ENCODE data around the gene OR52E1.

The OR52E1 gene

DNA sequence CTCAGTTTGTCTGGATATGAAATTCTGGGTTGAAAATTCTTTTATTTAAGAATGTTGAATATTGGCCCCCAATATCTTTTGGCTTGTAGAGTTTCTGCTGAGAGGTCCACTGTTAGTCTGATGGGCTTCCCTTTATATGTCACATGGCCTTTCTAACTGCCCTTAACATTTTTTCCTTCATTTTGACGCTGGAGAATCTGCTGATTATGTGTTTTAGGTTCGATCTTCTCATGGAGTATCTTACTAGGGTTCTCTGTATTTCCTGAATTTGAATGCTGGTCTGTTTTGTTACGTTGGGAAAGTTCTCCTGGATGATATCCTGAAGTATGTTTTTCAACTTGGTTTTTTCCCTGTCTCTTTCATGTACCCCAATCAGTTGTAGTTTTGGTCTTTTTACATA is 46.0 kb downstream of the OR52E1 start:
- DNase-seq (ENCODE audit: low read depth, low spot score) = no peak

DNA sequence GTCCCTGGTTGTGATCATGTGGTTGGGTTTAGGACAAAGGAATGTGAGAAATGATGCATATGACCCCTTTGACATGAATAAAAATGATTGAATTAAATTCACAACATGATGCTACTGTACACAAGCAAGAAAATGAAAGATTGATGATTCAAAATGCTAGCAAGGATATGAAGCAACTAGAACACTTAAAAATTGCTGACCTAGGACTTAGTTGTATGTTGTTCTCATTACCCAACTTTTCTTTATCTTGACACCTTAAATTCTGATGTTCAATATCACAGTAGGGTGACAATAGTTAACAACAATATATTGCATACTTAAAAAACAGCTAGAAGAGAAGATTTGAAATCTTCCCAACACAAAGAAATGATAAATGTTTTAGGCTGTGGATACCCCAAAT is 48.2 kb downstream of the OR52E1 start:
- no peak for DNase-seq (ENCODE audit: low read depth, low spot score)

DNA sequence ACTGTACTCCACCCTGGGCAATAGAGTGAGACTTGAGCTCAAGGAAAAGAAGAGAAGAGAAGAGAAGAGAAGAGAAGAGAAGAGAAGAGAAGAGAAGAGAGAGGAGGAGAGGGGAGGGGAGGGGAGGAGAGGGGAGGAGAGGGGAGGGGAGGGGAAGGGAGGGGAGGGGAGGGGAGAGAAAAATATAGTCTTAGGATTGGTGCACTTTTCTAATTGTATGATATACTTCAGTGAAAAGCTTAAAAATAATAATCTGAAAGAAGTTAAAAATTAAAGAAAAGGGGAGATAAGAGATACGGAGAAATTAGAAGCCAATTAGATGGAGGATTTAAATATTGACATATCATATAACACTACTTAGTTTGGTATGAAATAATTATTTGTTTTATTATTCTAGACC is 49.5 kb downstream of the OR52E1 start:
- no peak for DNase-seq (ENCODE audit: low read depth, low spot score)

Data from ELF-1 (cell line).